ENCODE measurements around the gene L3MBTL4.
"Not testable (repeated sequence)": the region's sequence is repeated elsewhere in the genome, so short reads cannot be mapped to it uniquely, and the experiment has no call there.

The L3MBTL4 gene

DNA sequence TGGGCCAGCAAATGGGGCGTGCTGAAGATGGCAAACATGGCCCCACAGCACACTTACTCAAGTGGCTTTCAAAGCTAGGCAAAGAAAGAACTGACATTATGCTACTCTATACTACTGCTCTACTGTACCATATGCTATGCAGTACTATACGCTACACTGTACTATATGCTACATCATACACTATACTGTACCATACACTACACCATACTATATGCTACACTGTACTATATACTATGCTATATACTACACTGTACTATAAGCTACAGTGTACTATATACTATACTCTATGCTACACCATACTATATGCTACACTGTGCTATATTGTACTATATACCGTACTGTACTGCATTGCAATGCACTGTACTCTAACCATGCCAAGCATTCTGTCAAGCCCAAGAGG lies 275.7 kb downstream of the L3MBTL4 start:
- no peak for ATAC-seq
- TF ChIP-seq ISL1 (CRISPR knock-in tag; IDR thresholded peaks at IDR 0.05) (no peak), TCF4 (CRISPR knock-in tag; IDR thresholded peaks at IDR 0.05; ENCODE audit: borderline replicate concordance) (no peak)

GRCh38 chr18:6135901-6136300 lies 278.8 kb downstream of the L3MBTL4 start:
- not testable (repeated sequence) for ATAC-seq

DNA sequence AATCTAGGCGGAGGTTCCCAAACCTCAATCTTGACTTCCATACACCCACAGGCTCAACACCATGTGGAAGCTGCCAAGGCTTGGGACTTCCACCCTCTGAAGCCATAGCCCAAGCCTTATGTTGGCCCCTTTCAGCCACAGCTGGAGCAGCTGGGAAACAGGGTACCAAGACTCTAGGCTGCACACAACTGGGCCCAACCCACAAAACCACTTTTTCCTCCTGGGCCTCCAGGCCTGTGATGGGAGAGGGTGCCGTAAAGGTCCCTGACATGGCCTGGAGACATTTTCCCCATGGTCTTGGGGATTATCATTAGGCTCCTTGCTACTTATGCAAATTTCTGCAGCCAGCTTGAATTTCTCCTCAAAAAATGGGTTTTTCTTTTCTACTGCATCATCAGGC lies 279.7 kb downstream of the L3MBTL4 start:
- not testable (repeated sequence) for ATAC-seq

DNA sequence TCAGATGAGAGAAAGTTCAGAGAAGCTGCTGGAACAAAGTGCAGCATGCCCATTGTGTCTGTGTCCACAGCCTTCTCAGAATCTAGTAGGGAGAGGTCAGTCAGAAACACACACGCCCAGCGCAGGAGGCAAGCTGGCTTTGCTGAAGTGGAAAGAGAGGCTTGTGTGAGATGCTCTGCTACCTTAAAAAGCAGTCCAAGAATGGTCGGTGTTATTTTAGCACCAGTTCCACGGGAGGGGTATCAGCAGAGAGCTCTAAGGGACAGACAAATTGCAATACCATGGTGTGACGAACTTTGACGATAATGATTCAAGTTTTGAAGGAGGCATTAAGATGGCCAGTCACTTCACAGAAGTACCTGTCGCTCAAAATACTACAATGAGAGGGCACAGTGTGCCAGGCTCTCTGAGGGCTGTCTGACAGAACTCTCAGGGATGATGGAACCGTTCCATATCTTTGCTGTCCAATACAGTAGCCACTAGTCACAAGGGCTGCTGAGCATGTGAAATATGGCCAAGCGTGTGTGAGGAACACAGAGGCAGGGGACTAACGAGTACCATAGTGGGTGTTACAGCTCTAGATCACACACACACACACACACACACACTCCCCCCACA lies 281.9 kb downstream of the L3MBTL4 start:
- TF ChIP-seq PATZ1 (CRISPR knock-in tag; IDR thresholded peaks at IDR 0.05; ENCODE audit: borderline replicate concordance), result no peak
- no peak for TF ChIP-seq OSR1 (CRISPR knock-in tag; IDR thresholded peaks at IDR 0.05)
- TF ChIP-seq ZNF70 (CRISPR knock-in tag; IDR thresholded peaks at IDR 0.05), result no peak
- ATAC-seq, result no peak

DNA sequence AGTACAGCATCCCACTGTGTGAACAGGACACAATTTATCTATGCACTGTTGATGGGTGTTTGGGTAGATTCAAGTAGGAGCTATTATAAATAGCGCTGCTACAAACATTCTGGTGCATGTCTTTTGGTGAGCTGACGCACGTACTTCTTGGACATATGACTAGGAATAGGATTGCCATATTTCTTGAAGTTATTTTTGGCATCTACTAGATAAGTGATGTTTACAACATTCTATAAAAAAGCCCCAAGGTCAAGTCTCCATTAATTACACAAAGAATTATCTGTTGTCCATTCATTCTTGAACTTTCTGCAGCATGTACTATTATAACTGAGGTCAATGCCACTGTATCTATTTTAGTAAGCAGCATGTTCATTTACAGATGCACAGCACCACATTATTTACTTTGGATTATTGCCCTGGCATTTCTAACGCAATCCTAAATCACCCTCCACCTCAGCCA lies 293.9 kb downstream of the L3MBTL4 start:
- ATAC-seq, result no peak

GRCh38 chr18:6119761-6120160 lies 294.9 kb downstream of the L3MBTL4 start:
- no peak for ATAC-seq
- TF ChIP-seq ZFP3 (CRISPR knock-in tag; IDR thresholded peaks at IDR 0.05) (no peak), OSR1 (CRISPR knock-in tag; IDR thresholded peaks at IDR 0.05) (no peak), ESRRG (CRISPR knock-in tag; IDR thresholded peaks at IDR 0.05) (no peak), ARNTL (CRISPR knock-in tag; IDR thresholded peaks at IDR 0.05; ENCODE audit: borderline replicate concordance, low read depth) (no peak), TSHZ2 (CRISPR knock-in tag; IDR thresholded peaks at IDR 0.05) (no peak), ZNF70 (CRISPR knock-in tag; IDR thresholded peaks at IDR 0.05) (no peak), ZC3H10 (CRISPR knock-in tag; IDR thresholded peaks at IDR 0.05) (no peak), ISL1 (CRISPR knock-in tag; IDR thresholded peaks at IDR 0.05) (no peak), RARB (CRISPR knock-in tag; IDR thresholded peaks at IDR 0.05) (no peak), CSDC2 (CRISPR knock-in tag; IDR thresholded peaks at IDR 0.05) (no peak), TCF4 (CRISPR knock-in tag; IDR thresholded peaks at IDR 0.05; ENCODE audit: borderline replicate concordance) (no peak), BACH2 (CRISPR knock-in tag; IDR thresholded peaks at IDR 0.05; ENCODE audit: borderline replicate concordance) (no peak), GLIS3 (CRISPR knock-in tag; IDR thresholded peaks at IDR 0.05) (no peak), ZNF565 (CRISPR knock-in tag; conservative IDR thresholded peaks at IDR 0.05; ENCODE audit: low read depth) (no peak), PATZ1 (CRISPR knock-in tag; IDR thresholded peaks at IDR 0.05; ENCODE audit: borderline replicate concordance) (no peak), TOX (CRISPR knock-in tag; IDR thresholded peaks at IDR 0.05; ENCODE audit: borderline replicate concordance) (no peak)
- TF ChIP-seq, protein P1, sequence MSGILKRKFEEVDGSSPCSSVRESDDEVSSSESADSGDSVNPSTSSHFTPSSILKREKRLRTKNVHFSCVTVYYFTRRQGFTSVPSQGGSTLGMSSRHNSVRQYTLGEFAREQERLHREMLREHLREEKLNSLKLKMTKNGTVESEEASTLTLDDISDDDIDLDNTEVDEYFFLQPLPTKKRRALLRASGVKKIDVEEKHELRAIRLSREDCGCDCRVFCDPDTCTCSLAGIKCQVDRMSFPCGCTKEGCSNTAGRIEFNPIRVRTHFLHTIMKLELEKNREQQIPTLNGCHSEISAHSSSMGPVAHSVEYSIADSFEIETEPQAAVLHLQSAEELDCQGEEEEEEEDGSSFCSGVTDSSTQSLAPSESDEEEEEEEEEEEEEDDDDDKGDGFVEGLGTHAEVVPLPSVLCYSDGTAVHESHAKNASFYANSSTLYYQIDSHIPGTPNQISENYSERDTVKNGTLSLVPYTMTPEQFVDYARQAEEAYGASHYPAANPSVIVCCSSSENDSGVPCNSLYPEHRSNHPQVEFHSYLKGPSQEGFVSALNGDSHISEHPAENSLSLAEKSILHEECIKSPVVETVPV (CRISPR knock-in tag; IDR thresholded peaks at IDR 0.05), result no peak
- TF ChIP-seq, protein P2, sequence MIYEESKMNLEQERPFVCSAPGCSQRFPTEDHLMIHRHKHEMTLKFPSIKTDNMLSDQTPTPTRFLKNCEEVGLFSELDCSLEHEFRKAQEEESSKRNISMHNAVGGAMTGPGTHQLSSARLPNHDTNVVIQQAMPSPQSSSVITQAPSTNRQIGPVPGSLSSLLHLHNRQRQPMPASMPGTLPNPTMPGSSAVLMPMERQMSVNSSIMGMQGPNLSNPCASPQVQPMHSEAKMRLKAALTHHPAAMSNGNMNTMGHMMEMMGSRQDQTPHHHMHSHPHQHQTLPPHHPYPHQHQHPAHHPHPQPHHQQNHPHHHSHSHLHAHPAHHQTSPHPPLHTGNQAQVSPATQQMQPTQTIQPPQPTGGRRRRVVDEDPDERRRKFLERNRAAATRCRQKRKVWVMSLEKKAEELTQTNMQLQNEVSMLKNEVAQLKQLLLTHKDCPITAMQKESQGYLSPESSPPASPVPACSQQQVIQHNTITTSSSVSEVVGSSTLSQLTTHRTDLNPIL (CRISPR knock-in tag; IDR thresholded peaks at IDR 0.05; ENCODE audit: low read depth), result no peak

More for the DNA sequence above, 293.9 kb downstream of the L3MBTL4 start:
- TF ChIP-seq TCF4 (CRISPR knock-in tag; IDR thresholded peaks at IDR 0.05; ENCODE audit: borderline replicate concordance), result no peak
